IPS-NIHi11 (cell line): ENCODE results near the gene ZNF354C.

Experiments
- DNase-seq: peaks from one replicate; pipeline ENCODE4 v3.0.0; 2012; ENCODE audit warnings: mixed read lengths, low spot score

ZNF354C gene

GRCh38 chr5:179127136-179128040 is 67.2 kb downstream of the ZNF354C start:
- no peak for DNase-seq

DNA sequence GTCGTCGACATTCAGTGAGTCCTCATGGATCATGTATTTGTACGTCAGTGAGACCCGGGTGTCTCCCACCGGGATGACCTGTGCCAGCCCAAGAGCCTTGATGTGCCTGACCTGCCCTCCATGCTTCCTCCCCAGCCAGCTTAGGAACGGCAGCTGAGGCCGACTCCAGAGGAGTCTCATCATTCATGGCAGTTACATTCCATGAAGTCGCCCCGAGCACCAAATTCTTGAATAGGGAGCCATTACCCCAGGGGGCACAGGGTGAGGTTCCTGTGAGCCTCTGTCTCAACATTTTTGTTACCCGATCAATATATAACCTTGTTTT is 67.8 kb downstream of the ZNF354C start:
- no peak for DNase-seq

DNA sequence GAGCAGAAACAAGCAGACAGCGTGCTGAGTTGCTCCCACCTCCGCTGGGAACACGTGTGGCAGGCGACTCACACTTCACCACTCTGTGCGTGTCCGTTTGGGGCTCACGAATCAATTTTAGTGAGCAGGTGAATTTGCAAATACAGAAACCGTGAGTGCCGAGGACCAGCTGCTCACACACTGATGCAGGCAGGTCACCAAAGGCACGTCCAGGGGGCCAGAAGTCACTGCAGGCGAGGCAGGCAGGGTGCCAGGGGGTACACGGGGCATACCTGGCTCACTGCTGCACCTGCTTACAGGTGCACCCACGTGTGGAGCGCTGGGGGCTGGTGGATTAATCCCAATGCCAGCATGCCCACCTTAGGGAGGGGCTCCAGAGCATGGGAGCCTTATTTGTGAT is 68.8 kb downstream of the ZNF354C start:
- DNase-seq, result no peak

GRCh38 chr5:179129607-179130071 is 69.5 kb downstream of the ZNF354C start:
- no peak for DNase-seq

DNA sequence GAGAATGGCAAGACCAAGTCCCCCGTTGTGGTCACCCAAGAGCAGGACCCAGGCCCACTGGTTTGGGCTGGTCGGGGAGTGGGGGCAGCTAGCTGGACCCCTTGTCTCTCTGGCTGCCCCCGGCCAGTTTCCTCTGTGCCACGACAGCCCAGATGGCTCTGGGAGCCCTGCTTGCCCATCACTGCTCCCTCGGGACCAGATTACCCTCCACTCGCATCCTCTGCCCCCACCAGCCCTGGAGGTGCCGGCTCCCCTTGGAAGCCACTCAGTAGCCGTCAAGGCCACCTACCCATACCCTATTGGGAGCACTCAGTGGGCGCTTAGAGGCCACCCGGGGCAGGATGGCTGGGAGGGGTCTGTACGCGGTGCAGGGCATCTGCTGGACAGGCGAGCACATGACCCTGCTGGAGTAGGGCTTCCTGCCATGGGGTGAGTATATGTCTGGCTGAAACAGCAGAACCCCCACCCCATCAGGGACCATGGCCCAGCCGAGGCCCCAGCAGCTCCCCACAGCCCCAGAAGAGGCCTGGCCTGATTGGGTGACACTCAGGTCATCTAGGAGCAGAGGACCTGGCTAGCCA is 70.0 kb downstream of the ZNF354C start:
- DNase-seq, result no peak

DNA sequence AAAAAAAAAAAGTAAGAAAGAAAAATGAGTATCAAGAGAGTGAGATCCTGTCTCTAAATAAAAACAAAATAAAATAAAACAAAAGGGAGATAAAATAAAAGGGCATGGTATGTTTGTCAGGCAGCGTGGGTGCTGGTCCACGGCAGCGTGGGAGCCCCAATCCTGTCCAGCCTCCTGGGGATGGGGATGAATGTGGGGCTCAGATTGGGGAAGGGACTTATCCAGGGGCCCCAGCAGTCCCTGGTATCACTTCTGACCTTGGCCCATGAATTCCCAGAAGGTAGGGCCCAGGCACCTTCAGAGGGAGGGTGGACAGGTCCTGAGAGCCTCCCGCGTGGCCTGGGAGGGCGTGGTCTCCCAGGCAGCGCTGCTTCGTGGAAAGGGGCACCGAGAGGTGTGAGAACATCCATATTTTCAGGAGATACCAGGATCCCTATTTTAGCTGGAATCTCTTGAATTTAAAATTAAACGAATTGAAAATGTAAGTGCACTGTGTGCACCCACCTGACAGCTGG is 71.2 kb downstream of the ZNF354C start:
- no peak for DNase-seq

DNA sequence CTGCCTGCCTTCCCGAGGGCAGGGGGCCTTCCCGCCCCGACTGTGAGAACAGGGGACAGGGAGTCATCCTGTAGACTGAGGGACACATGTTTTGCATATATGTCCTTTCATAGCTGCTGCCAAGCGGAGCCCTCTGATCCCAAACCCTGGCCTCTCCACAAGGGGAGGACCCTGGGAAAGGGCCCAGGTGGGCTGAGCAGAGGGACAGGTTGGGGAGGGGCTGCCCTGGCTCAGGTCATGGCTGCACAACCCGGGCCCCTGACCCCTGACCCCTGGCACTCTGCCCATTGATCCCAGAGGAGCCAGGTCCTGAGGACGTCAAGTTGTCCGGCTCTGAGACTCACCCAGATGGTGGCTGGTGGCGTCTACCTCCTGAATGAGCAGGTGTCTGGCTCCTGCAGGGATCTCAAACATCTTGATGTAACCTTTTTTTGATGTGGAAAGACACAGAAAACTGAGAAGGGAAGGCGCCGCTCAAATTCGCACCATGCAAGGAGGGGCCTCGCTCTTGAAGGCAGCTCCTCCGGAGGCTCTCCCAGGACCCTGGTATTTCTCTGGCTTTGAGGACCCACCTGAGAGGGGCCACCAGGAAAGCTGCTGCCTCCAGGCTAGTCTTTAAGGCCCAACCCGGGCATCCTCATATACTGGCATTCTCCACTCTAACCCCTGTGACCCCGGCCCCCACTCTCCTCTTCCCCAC is 71.9 kb downstream of the ZNF354C start:
- no peak for DNase-seq

- DNase-seq, result no peak
Observed at GRCh38 chr5:179132586-179133355, 72.6 kb downstream of the ZNF354C start.
